HG03432 (cell line): ENCODE measurements around the gene NID1.
"Not testable (repeated sequence)": the region's sequence is repeated elsewhere in the genome, so short reads cannot be mapped to it uniquely, and the experiment has no call there.

Experiments used
- ATAC-seq: cut with Tn5 transposase; IDR thresholded peaks from one replicate; pipeline ENCODE4 v1.9.1; 2021; ENCODE audit warnings: mild to moderate bottlenecking, moderate library complexity; ENCODE audit not compliant: unreplicated experiment

The NID1 gene

GRCh38 chr1:236035681-236036101 is 29.2 kb downstream of the NID1 start:
- ATAC-seq, result no peak

- ATAC-seq, result no peak
These were observed 31.6 kb downstream of the NID1 start for GRCh38 chr1:236033336-236033735.

- no peak for ATAC-seq
These were observed 34.4 kb downstream of the NID1 start for GRCh38 chr1:236030534-236030933.

- no peak for ATAC-seq
These were observed 35.4 kb downstream of the NID1 start for GRCh38 chr1:236029428-236029940.

- ATAC-seq, result no peak
These were observed 37.8 kb downstream of the NID1 start for GRCh38 chr1:236027104-236027503.

GRCh38 chr1:236025836-236026235 is 39.1 kb downstream of the NID1 start:
- no peak for ATAC-seq

GRCh38 chr1:236024641-236025040 is 40.2 kb downstream of the NID1 start:
- no peak for ATAC-seq

- ATAC-seq, result no peak
These were observed 40.8 kb downstream of the NID1 start for GRCh38 chr1:236023926-236024565.

GRCh38 chr1:236021424-236022135 is 43.3 kb downstream of the NID1 start:
- ATAC-seq, result no peak

- ATAC-seq, result no peak
These were observed 44.3 kb downstream of the NID1 start for GRCh38 chr1:236020359-236021219.

GRCh38 chr1:236018885-236019453 is 45.9 kb downstream of the NID1 start:
- no peak for ATAC-seq

- no peak for ATAC-seq
These were observed 48.0 kb downstream of the NID1 start for GRCh38 chr1:236016782-236017400.

GRCh38 chr1:236016083-236016482 is 48.8 kb downstream of the NID1 start:
- ATAC-seq, result no peak

- no peak for ATAC-seq
These were observed 49.4 kb downstream of the NID1 start for GRCh38 chr1:236015539-236015938.

GRCh38 chr1:236013330-236013729 is 51.6 kb downstream of the NID1 start:
- ATAC-seq, result no peak

- no peak for ATAC-seq
These were observed 53.2 kb downstream of the NID1 start for GRCh38 chr1:236011641-236012040.

GRCh38 chr1:236010443-236010842 is 54.4 kb downstream of the NID1 start:
- no peak for ATAC-seq

- ATAC-seq, result no peak
These were observed 55.0 kb downstream of the NID1 start for GRCh38 chr1:236009857-236010256.

GRCh38 chr1:236009191-236009590 is 55.7 kb downstream of the NID1 start:
- no peak for ATAC-seq

GRCh38 chr1:236007781-236008180 is 57.1 kb downstream of the NID1 start:
- ATAC-seq, result no peak

- not testable (repeated sequence) for ATAC-seq
These were observed 61.8 kb downstream of the NID1 start for GRCh38 chr1:236003058-236003457.
